Subcutaneous adipose tissue (tissue), 4 donors: ENCODE results near the gene PYDC1. TPM values are rescaled to one million over a fixed set of nuclear protein-coding genes. Genes with fewer than 3 reads are reported as not detected.

Experiments
- CTCF ChIP-seq: fragments of 450-650 bp; IDR thresholded peaks from one replicate; pipeline ENCODE4 v1.5.1; 2016; ENCODE audit warnings: low read depth, mild to moderate bottlenecking, control low read depth, antibody characterized with exemption, moderate library complexity
- total RNA-seq, 4 donors: library from RNA; depleted of rRNA; stranded (reverse); fragments of >200 nt; gene quantifications; one replicate each; pipeline ENCODE4 v1.1.0, GENCODE V29; 2016

Gene PYDC1
- total RNA-seq, 4 donors from 2014 or later = not detected

GRCh38 chr16:31219154-31219741, 2.3 kb upstream of the PYDC1 start:
- no peak for TF ChIP-seq CTCF

GRCh38 chr16:31217136-31217530, 198 bp upstream of the PYDC1 start:
- no peak for TF ChIP-seq CTCF

- TF ChIP-seq CTCF = no peak
These were observed 1.4 kb downstream of the PYDC1 start for GRCh38 chr16:31215287-31216162.

- no peak for TF ChIP-seq CTCF
These were observed 2.1 kb downstream of the PYDC1 start for GRCh38 chr16:31214708-31215286.

GRCh38 chr16:31213877-31214707, 2.8 kb downstream of the PYDC1 start, which contains the start of gene TRIM72:
Gene TRIM72, plus strand, starts transcription at chr16:31214119. Its CDS starts 620 bp downstream, at chr16:31214739.
- no peak for TF ChIP-seq CTCF

GRCh38 chr16:31213342-31213741, 3.6 kb downstream of the PYDC1 start:
- TF ChIP-seq CTCF = no peak
